HG03045 (cell line): ENCODE measurements around the gene STAB1.
"Not testable (repeated sequence)": the region's sequence is repeated elsewhere in the genome, so short reads cannot be mapped to it uniquely, and the experiment has no call there.

Experiments
- ATAC-seq: cut with Tn5 transposase; IDR thresholded peaks from one replicate; pipeline ENCODE4 v1.9.1; 2021; ENCODE audit warnings: mild to moderate bottlenecking, moderate library complexity; ENCODE audit not compliant: unreplicated experiment

Gene STAB1

GRCh38 chr3:52522651-52523251 is 27.6 kb downstream of the STAB1 start:
- ATAC-seq: no peak

DNA sequence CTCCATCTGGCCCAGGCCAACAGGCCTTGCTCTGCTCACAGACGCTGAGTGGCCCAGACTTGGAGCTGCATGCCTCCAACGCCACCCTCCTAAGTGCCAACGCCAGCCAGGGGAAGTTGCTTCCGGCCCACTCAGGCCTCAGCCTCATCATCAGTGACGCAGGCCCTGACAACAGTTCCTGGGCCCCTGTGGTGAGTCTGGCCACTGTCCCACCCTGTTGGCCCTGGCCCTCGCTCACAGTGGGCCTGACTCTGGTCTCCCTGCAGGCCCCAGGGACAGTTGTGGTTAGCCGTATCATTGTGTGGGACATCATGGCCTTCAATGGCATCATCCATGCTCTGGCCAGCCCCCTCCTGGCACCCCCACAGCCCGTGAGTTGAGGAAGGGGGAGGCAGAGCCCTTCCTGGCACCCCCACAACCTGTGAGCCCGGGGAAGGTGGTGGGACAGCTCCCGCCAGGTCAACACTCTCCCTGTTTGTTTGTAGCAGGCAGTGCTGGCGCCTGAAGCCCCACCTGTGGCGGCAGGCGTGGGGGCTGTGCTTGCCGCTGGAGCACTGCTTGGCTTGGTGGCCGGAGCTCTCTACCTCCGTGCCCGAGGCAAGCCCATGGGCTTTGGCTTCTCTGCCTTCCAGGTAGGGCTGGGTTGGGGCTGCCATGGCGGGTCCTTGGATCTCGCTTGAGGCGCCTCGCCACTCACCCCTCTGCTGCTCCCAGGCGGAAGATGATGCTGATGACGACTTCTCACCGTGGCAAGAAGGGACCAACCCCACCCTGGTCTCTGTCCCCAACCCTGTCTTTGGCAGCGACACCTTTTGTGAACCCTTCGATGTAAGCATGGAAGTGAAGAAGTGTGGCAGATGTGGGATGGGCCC is 28.5 kb downstream of the STAB1 start:
- no peak for ATAC-seq

DNA sequence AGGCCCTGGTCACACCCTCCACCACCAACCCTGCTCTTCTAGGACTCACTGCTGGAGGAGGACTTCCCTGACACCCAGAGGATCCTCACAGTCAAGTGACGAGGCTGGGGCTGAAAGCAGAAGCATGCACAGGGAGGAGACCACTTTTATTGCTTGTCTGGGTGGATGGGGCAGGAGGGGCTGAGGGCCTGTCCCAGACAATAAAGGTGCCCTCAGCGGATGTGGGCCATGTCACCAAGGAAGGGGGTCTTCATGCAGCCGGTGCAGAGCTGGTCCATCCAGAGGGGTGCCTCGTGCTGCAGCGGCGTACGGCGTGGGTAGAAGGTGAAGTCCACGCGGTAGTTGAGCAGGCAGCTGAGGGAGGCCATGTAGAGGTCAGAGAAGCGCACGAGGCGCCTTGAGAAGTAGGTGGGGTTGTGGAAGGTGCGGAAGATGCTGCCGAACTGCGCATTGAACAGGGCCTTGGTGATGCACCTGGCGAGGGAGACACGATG is 29.2 kb downstream of the STAB1 start:
- ATAC-seq: no peak

DNA sequence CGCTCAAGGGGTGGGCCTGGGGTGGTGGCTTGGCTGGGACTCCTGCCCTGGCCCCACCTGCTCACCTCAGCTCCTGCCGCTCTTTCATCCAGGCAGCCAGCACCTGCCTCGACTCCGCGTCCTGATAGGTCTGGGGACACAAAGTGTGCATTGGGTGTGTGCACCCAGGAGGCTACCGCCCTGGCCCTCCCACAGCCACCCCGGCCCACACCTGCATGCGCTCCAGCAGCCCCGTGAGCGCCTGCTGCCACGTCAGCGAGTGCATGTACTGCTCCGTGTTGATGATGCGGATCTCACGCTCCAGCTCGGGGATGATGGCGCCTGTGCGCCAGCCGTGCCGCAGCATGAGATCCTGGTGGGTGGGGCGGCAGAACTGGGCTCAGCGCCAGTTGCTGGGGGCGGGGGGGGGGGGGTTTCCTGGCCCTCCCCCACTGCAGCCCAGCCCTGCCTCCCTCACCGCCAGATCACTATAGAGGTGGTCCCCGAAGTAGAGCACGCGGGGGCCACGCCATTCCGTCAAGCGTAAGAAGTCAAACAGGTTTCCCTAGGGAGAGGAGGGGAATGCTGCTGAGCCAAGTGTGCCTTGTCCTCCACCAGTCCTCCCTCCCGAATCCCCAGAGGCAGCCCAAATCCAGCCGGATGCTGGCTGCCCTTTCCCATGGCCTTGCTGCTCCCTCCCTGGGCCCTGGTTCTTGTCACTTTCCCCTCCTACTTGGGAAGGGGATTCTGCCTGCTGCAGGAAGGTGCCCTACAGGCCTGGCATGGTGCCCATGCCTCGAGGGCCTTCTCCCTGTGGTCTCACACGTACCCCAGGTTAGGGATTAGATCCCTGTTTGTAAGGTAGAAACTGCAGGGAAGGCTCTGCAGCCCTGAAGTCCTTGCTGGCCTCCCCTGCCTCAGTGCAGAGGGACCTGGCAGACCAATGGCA is 29.9 kb downstream of the STAB1 start:
- ATAC-seq: no peak

DNA sequence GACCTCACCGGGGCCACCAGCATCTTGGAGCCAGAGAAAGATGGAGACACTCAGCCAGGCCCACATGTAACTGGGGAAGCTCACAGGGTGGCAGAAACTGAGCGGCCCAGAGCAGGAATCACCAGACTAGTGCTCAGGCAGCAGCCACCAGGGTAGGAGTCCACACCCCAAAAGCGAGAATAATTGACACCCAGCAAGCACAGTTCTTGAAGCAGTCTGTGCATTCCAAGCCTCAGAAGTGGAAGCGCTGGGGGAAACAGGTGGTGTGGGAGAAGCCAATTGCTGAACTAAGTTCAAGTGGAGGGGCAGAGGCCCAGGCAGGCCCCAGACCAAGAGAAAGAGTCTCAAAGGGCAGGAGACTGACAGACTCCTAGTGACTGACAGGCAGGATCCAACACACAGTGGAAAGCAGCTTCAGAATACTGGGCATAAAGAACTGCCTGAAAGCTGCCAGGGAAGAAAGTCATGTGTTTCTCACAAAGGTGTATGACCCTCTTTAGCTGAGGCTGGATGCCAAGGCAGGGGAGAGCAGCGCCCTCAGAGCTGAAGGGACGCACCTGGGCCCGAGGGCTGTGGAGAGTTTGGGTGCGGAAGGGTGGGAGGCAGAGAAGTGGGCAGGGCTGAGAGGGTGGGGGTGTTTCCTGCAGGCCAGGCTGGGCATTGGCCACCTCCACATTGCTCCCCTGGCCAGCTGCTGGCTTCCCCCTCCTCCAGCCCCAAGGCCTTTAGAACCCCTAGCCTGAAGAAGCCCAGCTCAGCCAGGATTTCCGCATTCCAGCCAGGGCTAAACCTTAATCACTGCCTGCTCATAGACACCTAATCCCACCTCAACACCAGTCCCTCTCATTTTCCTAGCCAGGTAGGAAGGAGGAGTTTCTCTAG is 30.8 kb downstream of the STAB1 start:
- ATAC-seq: no peak

DNA sequence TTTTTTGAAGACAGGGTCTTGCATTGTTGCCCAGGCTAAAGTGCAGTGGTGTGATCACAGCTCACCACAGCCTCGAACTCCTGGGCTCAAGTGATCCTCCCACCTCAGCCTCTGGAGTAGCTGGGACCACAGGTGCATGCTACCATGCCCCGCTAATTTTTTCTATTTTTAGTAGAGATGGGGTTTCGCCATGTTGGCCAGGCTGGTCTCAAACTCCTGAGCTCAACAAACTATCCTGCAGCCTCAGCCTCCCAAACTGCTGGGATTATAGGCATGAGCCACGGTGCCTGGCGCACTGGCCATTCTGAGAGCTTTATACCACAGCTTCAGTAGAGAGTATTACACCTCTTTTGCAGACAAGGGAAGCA is 31.5 kb downstream of the STAB1 start:
- not testable (repeated sequence) for ATAC-seq

DNA sequence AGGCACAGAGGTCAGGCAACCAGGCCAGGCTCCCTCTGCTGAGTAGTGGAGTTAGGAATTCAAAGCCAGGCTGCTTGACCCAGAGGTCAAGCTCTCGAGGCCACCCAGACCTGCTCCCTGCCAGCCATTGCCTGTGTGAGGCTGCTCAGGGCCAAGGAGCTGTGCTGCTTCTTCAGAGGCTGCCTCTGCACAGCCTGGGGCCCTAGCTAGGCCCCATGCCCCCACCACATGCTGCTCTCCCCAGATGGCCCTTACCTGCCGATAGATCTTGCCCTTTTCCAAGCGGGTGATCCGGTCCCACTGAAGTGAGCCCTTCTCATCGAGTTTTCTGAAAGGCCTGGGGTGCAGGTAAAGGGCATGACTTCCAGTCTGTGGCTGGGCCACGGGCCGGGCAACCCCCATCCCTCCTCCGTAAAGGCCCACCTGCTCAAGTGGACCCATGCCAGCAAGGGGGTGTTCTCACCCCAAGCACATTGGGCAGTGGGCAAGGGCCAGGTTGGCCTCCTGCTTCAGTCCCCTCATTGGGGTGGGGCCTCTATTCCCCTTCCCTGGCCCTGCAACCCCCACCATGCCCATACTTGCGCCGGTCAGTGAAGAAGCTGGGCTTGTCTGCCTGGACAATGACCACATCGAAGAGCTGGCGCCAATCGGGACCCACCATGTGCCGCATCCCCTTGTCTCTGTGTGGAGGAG is 32.0 kb downstream of the STAB1 start:
- no peak for ATAC-seq

- no peak for ATAC-seq
Measured at GRCh38 chr3:52527732-52528585, 32.8 kb downstream of the STAB1 start.

GRCh38 chr3:52528586-52529375 is 33.6 kb downstream of the STAB1 start:
- no peak for ATAC-seq

DNA sequence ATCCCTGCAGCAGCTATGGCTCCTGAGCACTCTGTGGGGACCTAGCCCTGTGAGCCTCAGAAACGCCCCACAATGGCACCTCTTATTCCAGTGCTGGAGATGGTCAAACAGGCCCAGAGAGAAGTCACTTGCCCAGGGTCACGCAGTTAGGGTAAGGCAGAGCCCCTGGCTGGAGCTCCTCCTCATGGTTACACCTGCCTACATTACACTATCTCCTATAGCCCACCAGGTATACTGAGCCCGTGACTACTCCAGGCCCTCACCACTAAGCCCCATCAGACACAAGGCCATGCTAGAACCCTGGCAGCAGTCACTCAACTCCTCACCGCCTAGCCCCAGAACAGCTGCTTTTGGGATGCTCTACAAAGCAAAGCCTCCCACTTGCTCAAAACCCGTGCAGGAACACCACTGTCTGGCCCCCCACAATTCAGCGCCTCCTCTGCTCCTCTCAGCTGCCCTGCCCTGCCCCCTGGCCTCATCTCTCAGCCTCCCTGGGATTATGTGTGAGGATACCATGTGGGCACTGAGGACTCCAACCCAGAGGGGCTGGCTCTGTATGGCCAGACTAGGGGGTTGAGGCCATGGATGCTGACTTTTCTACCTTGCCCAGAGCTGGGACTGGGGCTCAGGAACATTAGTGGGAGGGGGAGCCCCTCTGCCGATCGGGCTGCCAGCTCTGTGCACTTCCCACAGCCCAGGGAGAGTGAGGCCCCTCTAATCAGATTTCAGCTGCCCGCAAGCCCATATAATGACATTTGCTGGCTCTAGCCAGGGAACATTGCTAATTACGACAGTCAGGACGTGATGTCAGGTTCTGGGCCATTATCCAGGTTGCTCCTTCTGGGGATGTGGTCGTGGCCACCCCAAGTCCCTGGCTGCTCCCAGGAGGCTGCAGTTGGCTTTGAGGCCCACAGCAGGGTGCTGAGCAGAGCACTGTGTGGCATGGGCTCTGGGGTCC is 34.5 kb downstream of the STAB1 start:
- no peak for ATAC-seq

DNA sequence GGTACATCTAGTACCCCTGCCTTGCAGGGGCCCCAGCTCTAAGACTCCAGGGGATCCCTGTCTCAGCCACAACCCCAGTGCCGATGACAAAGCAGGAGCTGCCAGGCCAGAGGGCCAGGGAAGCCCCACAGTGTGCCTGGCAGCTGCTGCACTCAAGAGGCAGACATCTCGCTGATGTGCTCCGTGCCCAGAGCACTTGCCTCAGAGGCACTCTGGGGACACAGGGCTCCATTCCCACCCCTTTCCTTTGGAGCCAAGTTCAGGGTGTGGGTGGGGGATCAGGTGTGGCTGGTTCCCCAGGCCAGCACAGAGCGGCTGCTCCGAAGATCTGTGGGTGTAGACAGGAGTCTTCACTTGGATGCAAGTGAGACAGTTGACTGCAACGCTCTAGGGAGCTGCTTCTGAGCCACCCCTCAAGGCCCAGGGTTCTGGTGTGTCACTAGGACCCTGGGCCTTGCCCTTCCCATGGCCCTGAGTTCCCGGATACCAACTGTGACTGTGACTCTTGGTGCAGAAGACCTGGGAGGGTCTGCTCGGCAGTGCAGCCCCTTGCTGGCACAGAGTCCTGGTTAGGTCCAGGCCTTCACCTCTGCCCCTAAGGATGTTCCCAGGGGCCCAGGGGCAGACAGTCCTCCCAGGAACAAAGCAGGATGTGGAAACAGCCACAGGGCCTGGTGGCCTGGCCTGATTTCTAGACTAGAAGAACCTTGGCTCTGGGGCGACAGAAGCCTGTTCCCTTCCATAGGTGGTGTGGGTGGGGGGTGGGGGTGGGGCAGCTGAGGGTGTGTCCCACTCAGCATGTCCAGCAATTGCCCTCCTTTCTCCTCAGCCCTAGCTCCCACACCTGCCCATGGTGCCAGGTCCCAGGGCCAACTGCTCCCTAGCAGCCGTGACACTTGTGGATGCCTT is 36.0 kb downstream of the STAB1 start:
- ATAC-seq: no peak

- ATAC-seq: no peak
Measured at GRCh38 chr3:52531860-52532516, 36.9 kb downstream of the STAB1 start.

- ATAC-seq: no peak
Measured at GRCh38 chr3:52532517-52532837, 37.3 kb downstream of the STAB1 start.

DNA sequence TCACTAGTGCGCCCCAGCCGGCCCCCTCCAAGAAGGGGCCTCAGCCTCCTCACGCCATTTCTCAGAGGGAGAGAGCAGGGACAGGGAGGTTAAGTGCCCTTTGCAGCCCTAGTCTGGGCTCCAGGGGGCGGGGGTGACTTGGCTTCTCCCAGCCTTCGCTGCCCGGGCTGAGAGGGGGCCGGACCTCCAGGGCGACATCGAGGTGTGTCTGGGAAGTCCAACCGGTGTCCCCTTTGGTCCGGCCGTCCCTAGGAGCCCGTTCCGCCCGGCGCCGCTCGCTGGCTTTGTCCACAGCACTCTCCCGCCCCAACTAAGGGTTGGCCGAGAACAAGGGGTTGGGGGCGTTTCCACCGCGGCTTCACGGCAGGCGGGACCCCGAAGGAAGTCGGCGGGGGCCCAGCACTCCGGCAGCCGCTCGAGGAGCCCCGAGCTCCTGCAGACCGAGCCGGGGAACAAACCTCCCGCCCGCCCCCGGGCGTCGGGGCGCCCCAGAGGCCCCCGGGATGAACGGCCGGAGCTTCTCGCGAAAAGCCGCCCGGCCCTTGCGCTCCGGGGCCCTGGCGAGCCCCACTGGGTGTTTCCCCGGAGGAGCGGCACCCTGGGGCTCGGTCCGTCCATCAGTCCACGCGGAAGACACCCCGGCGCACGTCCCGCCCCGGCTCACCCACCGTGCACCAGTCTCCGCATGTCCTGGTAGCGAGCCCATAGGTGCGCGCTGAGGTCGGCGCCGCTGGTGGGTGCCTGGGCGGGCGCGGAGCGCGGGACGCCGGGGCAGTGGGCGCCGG is 37.9 kb downstream of the STAB1 start:
- no peak for ATAC-seq
